Measurements from ENCODE around the gene LRRC32.

DNA sequence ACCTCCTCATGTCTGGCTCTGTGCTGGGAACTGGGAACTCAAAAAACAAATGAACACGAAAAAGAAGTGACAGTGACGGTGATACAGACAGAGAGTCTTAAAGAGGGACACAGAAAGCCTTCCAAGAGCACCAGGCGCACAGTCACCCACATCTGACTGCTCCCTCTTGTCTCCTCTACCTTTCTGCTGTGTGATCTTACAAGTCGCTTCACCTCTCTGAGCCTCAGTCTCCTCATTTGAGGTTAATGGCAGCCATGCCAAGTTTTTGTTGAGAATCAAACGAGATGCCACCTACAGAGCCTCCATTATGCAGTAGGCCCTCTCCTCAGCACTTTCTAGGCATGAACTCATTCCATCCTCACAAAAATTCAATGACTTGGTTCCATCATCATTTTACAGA lies 3.7 kb downstream of the LRRC32 start:
- no peak for TF ChIP-seq CTCF (IDR thresholded peaks at IDR 0.05; ENCODE audit: insufficient read depth, low read length, poor library complexity, severe bottlenecking)
- TF ChIP-seq EZH2phosphoT487 (conservative IDR thresholded peaks at IDR 0.05; ENCODE audit: low read length) = no peak
